SH-SY5Y (cell line): ENCODE measurements around the gene ARHGDIB.

Experiments
- GATA2 ChIP-seq: IDR thresholded peaks from 2 replicates; pipeline ENCODE4 v1.6.1; 2011; ENCODE audit warnings: mild to moderate bottlenecking, low read depth, low read length
- GATA3 ChIP-seq: IDR thresholded peaks from 2 replicates; pipeline ENCODE4 v1.6.1; 2011; ENCODE audit warnings: low read depth, mild to moderate bottlenecking, low read length, moderate library complexity

- TF ChIP-seq GATA2 (no peak), GATA3 (no peak)
Measured at GRCh38 chr12:14904854-14905253, 56.5 kb downstream of the ARHGDIB start.
